ENCODE measurements around the gene PIGB.

DNA sequence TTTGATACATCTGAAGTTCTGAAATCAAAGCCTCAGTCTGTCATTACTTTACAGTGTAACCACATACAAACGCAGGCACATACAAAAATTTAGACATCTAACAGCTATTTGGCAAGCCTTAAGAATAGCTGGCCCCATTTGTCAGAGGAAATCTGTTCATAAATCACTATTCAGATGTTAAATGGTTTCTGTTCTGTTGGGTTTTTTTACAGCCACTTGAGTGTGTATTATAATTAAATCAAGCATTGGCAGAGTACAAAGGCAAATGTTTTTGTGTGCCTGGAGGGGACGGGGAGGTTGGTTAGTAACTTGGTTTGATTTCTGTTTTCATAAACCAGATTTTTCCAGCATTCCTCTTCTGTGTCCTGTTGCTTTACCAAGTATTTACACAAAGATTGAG is 24.1 kb downstream of the PIGB start:
- TF ChIP-seq, protein P1, sequence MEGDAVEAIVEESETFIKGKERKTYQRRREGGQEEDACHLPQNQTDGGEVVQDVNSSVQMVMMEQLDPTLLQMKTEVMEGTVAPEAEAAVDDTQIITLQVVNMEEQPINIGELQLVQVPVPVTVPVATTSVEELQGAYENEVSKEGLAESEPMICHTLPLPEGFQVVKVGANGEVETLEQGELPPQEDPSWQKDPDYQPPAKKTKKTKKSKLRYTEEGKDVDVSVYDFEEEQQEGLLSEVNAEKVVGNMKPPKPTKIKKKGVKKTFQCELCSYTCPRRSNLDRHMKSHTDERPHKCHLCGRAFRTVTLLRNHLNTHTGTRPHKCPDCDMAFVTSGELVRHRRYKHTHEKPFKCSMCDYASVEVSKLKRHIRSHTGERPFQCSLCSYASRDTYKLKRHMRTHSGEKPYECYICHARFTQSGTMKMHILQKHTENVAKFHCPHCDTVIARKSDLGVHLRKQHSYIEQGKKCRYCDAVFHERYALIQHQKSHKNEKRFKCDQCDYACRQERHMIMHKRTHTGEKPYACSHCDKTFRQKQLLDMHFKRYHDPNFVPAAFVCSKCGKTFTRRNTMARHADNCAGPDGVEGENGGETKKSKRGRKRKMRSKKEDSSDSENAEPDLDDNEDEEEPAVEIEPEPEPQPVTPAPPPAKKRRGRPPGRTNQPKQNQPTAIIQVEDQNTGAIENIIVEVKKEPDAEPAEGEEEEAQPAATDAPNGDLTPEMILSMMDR (IDR thresholded peaks at IDR 0.05), result no peak
- no peak for TF ChIP-seq POLR2AphosphoS5 (IDR thresholded peaks at IDR 0.05)
